K562 (cell line): Measurements from ENCODE around the gene METAP1. TPM values are rescaled to one million over a fixed set of nuclear protein-coding genes. Genes with fewer than 3 reads are reported as not detected.

ENCODE experiments used
- EGR1 ChIP-seq: fragments of 450-650 bp; conservative IDR thresholded peaks from 2 replicates; pipeline ENCODE4 v1.6.1; 2017; ENCODE audit warnings: mild to moderate bottlenecking
- HMG20A ChIP-seq: fragments of 450-650 bp; formaldehyde crosslinking; conservative IDR thresholded peaks from 2 replicates; pipeline ENCODE4 v1.4.0; 2020; ENCODE audit warnings: mild to moderate bottlenecking, mixed read lengths
- HNRNPL ChIP-seq: fragments of 200-400 bp; formaldehyde crosslinking; IDR thresholded peaks from 2 replicates; pipeline ENCODE4 v1.6.1; 2017; ENCODE audit warnings: low read depth, mild to moderate bottlenecking, low read length
- IRF2 ChIP-seq: sonication (generic); formaldehyde crosslinking; IDR thresholded peaks from 2 replicates; pipeline ENCODE4 v1.8.1; 2022; ENCODE audit warnings: mild to moderate bottlenecking, missing genetic modification reagents
- JUN ChIP-seq, 2 experiments: sonication (generic) in 1 of 2; formaldehyde crosslinking in 1 of 2; IDR thresholded peaks; 2 replicates each; pipeline versions ENCODE4 v1.6.1 to v1.8.0; 2012 to 2022; ENCODE audit warnings: borderline replicate concordance in 2 of 2, mild to moderate bottlenecking in 2 of 2, improper control_type of control experiment in 1 of 2, low read depth in 1 of 2, low read length in 1 of 2, missing genetic modification reagents in 1 of 2
- MAFK ChIP-seq: IDR thresholded peaks from 2 replicates; pipeline ENCODE4 v1.6.1; 2011; ENCODE audit warnings: low read length, improper control_type of control experiment
- MYBL2 ChIP-seq, 2 experiments: fragments of 450-650 bp in 1 of 2; sonication (generic) in 1 of 2; formaldehyde crosslinking in 1 of 2; IDR thresholded peaks; 2 replicates each; pipeline versions ENCODE4 v1.6.1 to v1.8.1; 2017 to 2022; ENCODE audit warnings: borderline replicate concordance in 1 of 2, inconsistent platforms in 1 of 2, low read depth in 1 of 2, mild to moderate bottlenecking in 1 of 2, missing genetic modification reagents in 1 of 2, moderate library complexity in 1 of 2
- PHF20 ChIP-seq: fragments of 450-650 bp; IDR thresholded peaks from 2 replicates; pipeline ENCODE4 v1.6.1; 2018; ENCODE audit not compliant: partially characterized antibody
- RBM14 ChIP-seq: fragments of 200-400 bp; formaldehyde crosslinking; IDR thresholded peaks from 2 replicates; pipeline ENCODE4 v1.6.1; 2018; ENCODE audit warnings: low read depth, mild to moderate bottlenecking, low read length, moderate library complexity, borderline replicate concordance; ENCODE audit not compliant: insufficient read depth
- SNIP1 ChIP-seq: fragments of 450-650 bp; IDR thresholded peaks from 2 replicates; pipeline ENCODE4 v1.7.1; 2017; ENCODE audit warnings: low read depth, mild to moderate bottlenecking
- SRSF9 ChIP-seq: fragments of 200-400 bp; formaldehyde crosslinking; IDR thresholded peaks from 2 replicates; pipeline ENCODE4 v1.6.1; 2017; ENCODE audit warnings: low read depth, low read length, borderline replicate concordance
- ZNF436 ChIP-seq: fragments of 250-450, 450-650 bp; sonication (Bioruptor Pico); formaldehyde crosslinking; IDR thresholded peaks from 2 replicates; pipeline ENCODE4 v1.7.0; 2020; ENCODE audit warnings: mild to moderate bottlenecking
- ZSCAN32 ChIP-seq: fragments of 450-650 bp; formaldehyde crosslinking; IDR thresholded peaks from 2 replicates; pipeline ENCODE4 v1.4.0; 2020; ENCODE audit warnings: mild to moderate bottlenecking, moderate library complexity
- polyA plus RNA-seq, 8 experiments: library from polyadenylated mRNA; depleted of rRNA in 4 of 8; stranded (reverse) in 5 of 8; unstranded in 3 of 8; fragments of >200 nt; fragmentation: Nextera tagmentation in 2 of 8; fragmentation: Illumina TruSeq in 1 of 8; extraction: Ambion mirVana in 2 of 8; extraction: Trizol in 1 of 8; gene quantifications; 2 replicates each; pipeline versions ENCODE4 v1.2.1 to v1.2.3, GENCODE V29; 2011 to 2014; ENCODE audit warnings: inconsistent platforms in 1 of 8, missing spikeins in 1 of 8
- total RNA-seq, 7 experiments: library from RNA; depleted of rRNA in 6 of 7; stranded (reverse); fragments of >200 nt in 6 of 7; fragmentation: Illumina TruSeq in 2 of 7; extraction: Trizol in 2 of 7; gene quantifications; 2 replicates each; pipeline versions ENCODE4 v1.2.1 to v1.2.3, GENCODE V29; 2011 to 2021; ENCODE audit warnings: low replicate concordance in 1 of 7
- TF ChIP-seq, protein P1 (sequence below): fragments of 450-650 bp; IDR thresholded peaks from 2 replicates; pipeline ENCODE4 v1.6.1; 2018; ENCODE audit warnings: mild to moderate bottlenecking, low read depth; ENCODE audit not compliant: partially characterized antibody
- TF ChIP-seq, protein P2 (sequence below): fragments of 200-400 bp; formaldehyde crosslinking; IDR thresholded peaks from 2 replicates; pipeline ENCODE4 v1.6.1; 2017; ENCODE audit warnings: mild to moderate bottlenecking, low read depth, low read length, moderate library complexity
- TF ChIP-seq, protein P3 (sequence below): fragments of 450-650 bp; IDR thresholded peaks from 2 replicates; pipeline ENCODE4 v1.6.1; 2014; ENCODE audit warnings: low read depth, mild to moderate bottlenecking, moderate library complexity, borderline replicate concordance
- TF ChIP-seq, protein P4 (sequence below): fragments of 250-450 bp; sonication (Bioruptor Pico); IDR thresholded peaks from 2 replicates; pipeline ENCODE4 v1.4.0; 2020; ENCODE audit warnings: borderline replicate concordance
- TF ChIP-seq, protein P5 (sequence below): fragments of 250-450 bp; sonication (Bioruptor Pico); IDR thresholded peaks from 2 replicates; pipeline ENCODE4 v1.9.0; 2021; ENCODE audit warnings: mild to moderate bottlenecking

The METAP1 gene
- total and polyA plus RNA-seq, 9 of the 15 experiments (the other 6 are each of a cell fraction or from before 2014, with no cell fraction given), result 31.4 to 77.6 (median 59.5) TPM

DNA sequence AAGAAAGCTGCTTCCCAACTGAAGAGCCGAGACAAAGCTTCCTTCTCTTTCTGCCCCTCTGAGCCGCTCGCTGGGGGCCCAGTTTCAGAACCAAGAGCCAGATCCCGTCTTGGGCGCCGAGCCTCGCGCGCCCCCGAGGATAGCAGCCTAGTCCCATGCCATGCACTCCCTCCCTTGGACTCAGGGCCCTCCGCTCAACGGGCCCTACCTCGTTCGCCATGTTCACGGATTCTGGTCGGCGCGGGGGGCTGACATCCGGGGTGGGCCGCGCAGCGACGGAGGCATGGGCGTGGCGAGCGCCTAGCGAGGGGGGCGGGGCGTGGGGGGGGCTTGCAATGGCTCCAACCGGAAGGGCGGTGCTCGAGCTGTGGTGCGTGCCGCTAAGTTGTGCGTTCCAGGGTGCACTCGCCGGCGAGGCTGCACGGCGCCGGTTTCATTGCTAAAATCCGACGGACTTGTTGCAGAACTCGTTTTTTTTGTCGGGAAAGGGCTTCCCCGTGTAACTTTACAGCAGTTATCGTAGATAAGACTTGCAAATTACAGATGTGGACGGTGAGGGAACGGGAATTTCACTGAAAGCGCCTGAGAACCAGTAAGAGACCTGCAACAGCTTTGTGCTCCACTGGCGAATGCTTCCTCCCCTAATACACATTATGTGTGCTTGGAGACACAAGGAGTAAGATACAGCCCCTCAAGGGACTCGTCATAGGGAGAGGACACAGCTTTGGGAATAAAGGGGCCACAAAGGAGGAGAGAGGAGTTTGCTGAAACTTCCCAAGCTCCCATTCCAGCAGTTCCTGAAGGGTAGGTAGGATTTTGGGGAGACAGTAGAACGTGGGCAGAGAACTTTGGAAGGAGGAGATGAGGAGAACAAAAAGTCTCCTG lies 93.2 kb downstream of the METAP1 start, which contains the start of gene ADH5 (continued):
- TF ChIP-seq, protein P1, sequence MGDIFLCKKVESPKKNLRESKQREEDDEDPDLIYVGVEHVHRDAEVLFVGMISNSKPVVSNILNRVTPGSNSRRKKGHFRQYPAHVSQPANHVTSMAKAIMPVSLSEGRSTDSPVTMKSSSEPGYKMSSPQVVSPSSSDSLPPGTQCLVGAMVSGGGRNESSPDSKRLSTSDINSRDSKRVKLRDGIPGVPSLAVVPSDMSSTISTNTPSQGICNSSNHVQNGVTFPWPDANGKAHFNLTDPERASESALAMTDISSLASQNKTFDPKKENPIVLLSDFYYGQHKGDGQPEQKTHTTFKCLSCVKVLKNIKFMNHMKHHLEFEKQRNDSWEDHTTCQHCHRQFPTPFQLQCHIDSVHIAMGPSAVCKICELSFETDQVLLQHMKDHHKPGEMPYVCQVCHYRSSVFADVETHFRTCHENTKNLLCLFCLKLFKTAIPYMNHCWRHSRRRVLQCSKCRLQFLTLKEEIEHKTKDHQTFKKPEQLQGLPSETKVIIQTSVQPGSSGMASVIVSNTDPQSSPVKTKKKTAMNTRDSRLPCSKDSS, result no peak
- TF ChIP-seq EGR1, result peak; percentile 24; the same call in 1 of the 2 replicates
- TF ChIP-seq ZNF436, result no peak
- no peak for TF ChIP-seq MAFK
- TF ChIP-seq IRF2 (CRISPR knock-in tag), result no peak
- TF ChIP-seq SRSF9, result no peak
- TF ChIP-seq, protein P2, sequence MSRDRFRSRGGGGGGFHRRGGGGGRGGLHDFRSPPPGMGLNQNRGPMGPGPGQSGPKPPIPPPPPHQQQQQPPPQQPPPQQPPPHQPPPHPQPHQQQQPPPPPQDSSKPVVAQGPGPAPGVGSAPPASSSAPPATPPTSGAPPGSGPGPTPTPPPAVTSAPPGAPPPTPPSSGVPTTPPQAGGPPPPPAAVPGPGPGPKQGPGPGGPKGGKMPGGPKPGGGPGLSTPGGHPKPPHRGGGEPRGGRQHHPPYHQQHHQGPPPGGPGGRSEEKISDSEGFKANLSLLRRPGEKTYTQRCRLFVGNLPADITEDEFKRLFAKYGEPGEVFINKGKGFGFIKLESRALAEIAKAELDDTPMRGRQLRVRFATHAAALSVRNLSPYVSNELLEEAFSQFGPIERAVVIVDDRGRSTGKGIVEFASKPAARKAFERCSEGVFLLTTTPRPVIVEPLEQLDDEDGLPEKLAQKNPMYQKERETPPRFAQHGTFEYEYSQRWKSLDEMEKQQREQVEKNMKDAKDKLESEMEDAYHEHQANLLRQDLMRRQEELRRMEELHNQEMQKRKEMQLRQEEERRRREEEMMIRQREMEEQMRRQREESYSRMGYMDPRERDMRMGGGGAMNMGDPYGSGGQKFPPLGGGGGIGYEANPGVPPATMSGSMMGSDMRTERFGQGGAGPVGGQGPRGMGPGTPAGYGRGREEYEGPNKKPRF, result no peak
- TF ChIP-seq SNIP1, result no peak
- no peak for TF ChIP-seq ZSCAN32 (CRISPR knock-in tag)
- TF ChIP-seq HMG20A (CRISPR knock-in tag), result no peak
- TF ChIP-seq, protein P3, sequence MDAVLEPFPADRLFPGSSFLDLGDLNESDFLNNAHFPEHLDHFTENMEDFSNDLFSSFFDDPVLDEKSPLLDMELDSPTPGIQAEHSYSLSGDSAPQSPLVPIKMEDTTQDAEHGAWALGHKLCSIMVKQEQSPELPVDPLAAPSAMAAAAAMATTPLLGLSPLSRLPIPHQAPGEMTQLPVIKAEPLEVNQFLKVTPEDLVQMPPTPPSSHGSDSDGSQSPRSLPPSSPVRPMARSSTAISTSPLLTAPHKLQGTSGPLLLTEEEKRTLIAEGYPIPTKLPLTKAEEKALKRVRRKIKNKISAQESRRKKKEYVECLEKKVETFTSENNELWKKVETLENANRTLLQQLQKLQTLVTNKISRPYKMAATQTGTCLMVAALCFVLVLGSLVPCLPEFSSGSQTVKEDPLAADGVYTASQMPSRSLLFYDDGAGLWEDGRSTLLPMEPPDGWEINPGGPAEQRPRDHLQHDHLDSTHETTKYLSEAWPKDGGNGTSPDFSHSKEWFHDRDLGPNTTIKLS, result no peak
- no peak for TF ChIP-seq PHF20
- TF ChIP-seq HNRNPL, result no peak
- TF ChIP-seq RBM14, result no peak
- TF ChIP-seq, protein P4, sequence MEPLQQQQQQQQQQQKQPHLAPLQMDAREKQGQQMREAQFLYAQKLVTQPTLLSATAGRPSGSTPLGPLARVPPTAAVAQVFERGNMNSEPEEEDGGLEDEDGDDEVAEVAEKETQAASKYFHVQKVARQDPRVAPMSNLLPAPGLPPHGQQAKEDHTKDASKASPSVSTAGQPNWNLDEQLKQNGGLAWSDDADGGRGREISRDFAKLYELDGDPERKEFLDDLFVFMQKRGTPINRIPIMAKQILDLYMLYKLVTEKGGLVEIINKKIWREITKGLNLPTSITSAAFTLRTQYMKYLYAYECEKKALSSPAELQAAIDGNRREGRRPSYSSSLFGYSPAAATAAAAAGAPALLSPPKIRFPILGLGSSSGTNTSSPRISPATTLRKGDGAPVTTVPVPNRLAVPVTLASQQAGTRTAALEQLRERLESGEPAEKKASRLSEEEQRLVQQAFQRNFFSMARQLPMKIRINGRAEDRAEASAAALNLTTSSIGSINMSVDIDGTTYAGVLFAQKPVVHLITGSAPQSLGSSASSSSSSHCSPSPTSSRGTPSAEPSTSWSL, result no peak
- TF ChIP-seq, protein P5, sequence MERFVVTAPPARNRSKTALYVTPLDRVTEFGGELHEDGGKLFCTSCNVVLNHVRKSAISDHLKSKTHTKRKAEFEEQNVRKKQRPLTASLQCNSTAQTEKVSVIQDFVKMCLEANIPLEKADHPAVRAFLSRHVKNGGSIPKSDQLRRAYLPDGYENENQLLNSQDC, result peak; percentile 5; the same call in 1 of the 2 replicates
- no peak for TF ChIP-seq JUN (IDR thresholded peaks at IDR 0.05; ENCODE audit: borderline replicate concordance, low read depth, low read length)
- no peak for TF ChIP-seq JUN (CRISPR knock-in tag; IDR thresholded peaks at IDR 0.05; ENCODE audit: borderline replicate concordance)
- TF ChIP-seq MYBL2 (IDR thresholded peaks at IDR 0.05; ENCODE audit: low read depth), result no peak
- TF ChIP-seq MYBL2 (CRISPR knock-in tag; IDR thresholded peaks at IDR 0.05; ENCODE audit: borderline replicate concordance), result no peak
